Activated naive CD8-positive, alpha-beta T cell treated with anti-CD3 and anti-CD28 coated beads, Interleukin-2, amount 10 ng/mL, durations not matched to agents 7 days and 5 days (primary cell): ENCODE data around the gene VOPP1. TPM values are rescaled to one million over a fixed set of nuclear protein-coding genes. Genes with fewer than 3 reads are reported as not detected.

Experiments
- ATAC-seq: fragments of 150-1000 bp; cut with Tn5 transposase; one replicate; pipeline ENCODE4 v1.10.0; 2021; ENCODE audit warnings: low read depth, moderate library complexity
- POLR2A ChIA-PET: fragments of 350-600 bp; sonication (Branson Sonifier 250); formaldehyde crosslinking; loops from one replicate; lab custom pipeline; 2021; ENCODE audit warnings: antibody characterized with exemption; lab: Charles Lee
- DNase-seq: peaks from one replicate; pipeline ENCODE4 v3.0.0; 2021
- H3K27ac Mint-ChIP-seq: one replicate; pipeline ENCODE4 v1.8.0; 2022; ENCODE audit warnings: mild to moderate bottlenecking, mixed read lengths
- H3K27me3 Mint-ChIP-seq: one replicate; pipeline ENCODE4 v1.8.0; 2022; ENCODE audit warnings: mild to moderate bottlenecking, moderate library complexity, mixed read lengths
- H3K36me3 Mint-ChIP-seq: one replicate; pipeline ENCODE4 v1.8.0; 2021; ENCODE audit warnings: mild to moderate bottlenecking, mixed read lengths
- H3K4me1 Mint-ChIP-seq: one replicate; pipeline ENCODE4 v1.8.0; 2021; ENCODE audit warnings: mixed read lengths
- H3K4me3 Mint-ChIP-seq: one replicate; pipeline ENCODE4 v1.8.0; 2022; ENCODE audit warnings: mild to moderate bottlenecking, moderate library complexity, mixed read lengths
- H3K9me3 Mint-ChIP-seq: one replicate; pipeline ENCODE4 v1.8.0; 2021; ENCODE audit warnings: mixed read lengths
- total RNA-seq, 2 experiments: library from RNA; stranded (reverse); gene quantifications; one replicate each; pipeline ENCODE4 v1.2.3, GENCODE V29; 2021

Gene VOPP1
- total RNA-seq, 2 experiments from 2014 or later, result 50.0 to 50.1 TPM

DNA sequence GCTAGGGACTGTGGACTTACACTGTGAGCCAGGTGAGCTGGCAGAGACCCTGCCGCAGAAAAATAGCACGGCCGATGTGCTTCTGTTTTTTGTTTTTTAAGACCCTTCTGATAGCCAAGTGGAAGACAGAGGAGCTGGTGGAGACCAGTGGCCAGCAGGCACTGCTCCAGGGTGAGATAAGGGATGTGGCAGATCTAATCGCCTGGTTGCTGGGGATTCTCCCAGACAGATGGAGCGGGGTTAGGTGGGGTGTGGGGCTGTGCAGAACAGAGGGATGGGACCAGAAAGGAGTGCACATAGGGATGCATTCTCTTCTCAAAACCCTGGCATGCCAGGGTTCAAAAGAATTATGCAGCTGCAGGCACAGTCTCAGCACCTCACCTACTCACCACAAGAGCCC, 82.2 kb downstream of the VOPP1 start:
- no peaks in the 10 kb centered on the region for H3K9me3 Mint-ChIP-seq
- H3K4me3 Mint-ChIP-seq, result no peak overlapping the region
- peaks cover 14% of the 10 kb centered on the region for H3K36me3 Mint-ChIP-seq
- H3K4me1 Mint-ChIP-seq, result peaks cover 21% of the 10 kb centered on the region
- POLR2A ChIA-PET, result no interaction called here
- H3K27me3 Mint-ChIP-seq, result no peaks in the 10 kb centered on the region
- H3K27ac Mint-ChIP-seq, result no peak overlapping the region
- DNase-seq (no peak), ATAC-seq (no peak)

DNA sequence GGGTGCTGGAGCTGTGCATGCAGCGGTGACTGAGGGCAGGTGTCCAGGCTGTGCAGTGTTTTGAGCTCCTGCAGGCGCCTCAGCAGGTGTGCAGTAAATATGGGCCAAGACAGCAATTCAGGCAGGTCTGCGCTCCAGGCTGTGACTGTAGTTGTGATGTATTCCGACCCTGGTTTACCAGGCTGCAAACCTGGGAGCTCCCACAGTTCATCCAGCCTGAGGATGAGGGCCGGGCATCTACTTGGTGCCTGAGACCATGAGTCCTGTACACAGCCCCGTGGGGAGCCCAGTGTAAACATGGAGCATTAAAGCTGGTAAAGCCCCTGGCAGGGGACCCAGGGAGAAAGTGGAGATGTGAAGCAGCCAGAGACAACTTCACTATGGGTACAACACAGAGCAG, 82.8 kb downstream of the VOPP1 start:
- Mint-ChIP-seq H3K36me3 (peaks cover 14% of the 10 kb centered on the region), H3K4me3 (no peak overlapping the region), H3K27ac (no peak overlapping the region), H3K27me3 (no peaks in the 10 kb centered on the region), H3K9me3 (no peaks in the 10 kb centered on the region), H3K4me1 (peaks cover 21% of the 10 kb centered on the region)
- no peak for ATAC-seq
- POLR2A ChIA-PET, result no interaction called here
- DNase-seq, result no peak

- no peak for DNase-seq
- Mint-ChIP-seq H3K27me3 (no peaks in the 10 kb centered on the region), H3K27ac (peak overlapping the region; percentile 19), H3K36me3 (peaks cover 14% of the 10 kb centered on the region), H3K9me3 (no peaks in the 10 kb centered on the region), H3K4me1 (peaks cover 23% of the 10 kb centered on the region), H3K4me3 (no peak overlapping the region)
- POLR2A ChIA-PET, result interaction anchor here (0.9 kb wide), 1 partner anchor 123 kb away, joined by 4 read pairs; no protein-coding TSS in a partner anchor
- no peak for ATAC-seq
Measured at GRCh38 chr7:55488804-55489340, 83.4 kb downstream of the VOPP1 start.

DNA sequence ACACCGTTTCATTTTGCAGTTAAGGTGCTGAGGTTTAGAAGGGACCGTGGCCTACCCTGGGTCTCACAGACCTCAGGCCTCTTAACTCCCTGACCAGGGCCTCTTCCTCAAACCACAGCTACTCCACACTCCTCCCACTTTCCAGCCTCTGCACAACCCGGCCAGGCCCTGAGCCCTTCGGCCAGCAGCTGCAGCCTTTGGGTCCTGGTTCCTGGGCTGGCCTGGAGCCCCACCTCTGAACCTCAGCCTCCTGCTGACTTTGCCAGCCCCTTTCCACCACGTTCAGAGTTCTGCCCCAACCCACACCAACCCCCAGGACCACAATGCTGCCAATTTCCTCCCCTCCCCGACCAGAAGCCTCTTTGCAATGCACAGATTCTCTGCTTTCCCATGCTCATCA, 84.1 kb downstream of the VOPP1 start:
- Mint-ChIP-seq H3K4me1 (peaks cover 21% of the 10 kb centered on the region), H3K9me3 (no peaks in the 10 kb centered on the region), H3K4me3 (no peak overlapping the region), H3K36me3 (peaks cover 16% of the 10 kb centered on the region), H3K27me3 (no peaks in the 10 kb centered on the region), H3K27ac (no peak overlapping the region)
- POLR2A ChIA-PET, result interaction anchor here (0.9 kb wide), 1 partner anchor 122 kb away, joined by 4 read pairs; no protein-coding TSS in a partner anchor
- DNase-seq (no peak), ATAC-seq (no peak)

DNA sequence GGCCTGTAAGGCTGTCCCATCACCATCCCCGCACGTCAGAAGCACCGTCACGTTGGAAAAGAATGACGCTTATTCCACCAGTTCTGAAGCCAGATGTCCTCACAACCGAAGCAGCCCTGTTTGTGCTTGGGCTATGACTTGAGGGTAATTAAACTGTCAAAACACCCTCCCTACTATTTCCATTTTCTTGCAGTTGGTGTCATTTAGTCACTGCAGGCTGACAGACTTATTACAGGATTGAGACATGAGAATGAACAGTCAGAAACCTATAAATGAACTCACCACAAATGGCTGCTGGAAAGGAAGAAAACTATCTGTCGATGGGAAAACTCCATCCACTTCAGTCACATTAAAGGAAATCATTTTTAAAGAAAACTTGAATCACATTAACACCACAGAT, 85.3 kb downstream of the VOPP1 start:
- DNase-seq (no peak), ATAC-seq (no peak)
- POLR2A ChIA-PET, result no interaction called here
- H3K9me3 Mint-ChIP-seq, result no peaks in the 10 kb centered on the region
- H3K4me3 Mint-ChIP-seq, result no peak overlapping the region
- no peak overlapping the region for H3K27ac Mint-ChIP-seq
- peaks cover 21% of the 10 kb centered on the region for H3K4me1 Mint-ChIP-seq
- peaks cover 13% of the 10 kb centered on the region for H3K36me3 Mint-ChIP-seq
- H3K27me3 Mint-ChIP-seq, result no peaks in the 10 kb centered on the region

DNA sequence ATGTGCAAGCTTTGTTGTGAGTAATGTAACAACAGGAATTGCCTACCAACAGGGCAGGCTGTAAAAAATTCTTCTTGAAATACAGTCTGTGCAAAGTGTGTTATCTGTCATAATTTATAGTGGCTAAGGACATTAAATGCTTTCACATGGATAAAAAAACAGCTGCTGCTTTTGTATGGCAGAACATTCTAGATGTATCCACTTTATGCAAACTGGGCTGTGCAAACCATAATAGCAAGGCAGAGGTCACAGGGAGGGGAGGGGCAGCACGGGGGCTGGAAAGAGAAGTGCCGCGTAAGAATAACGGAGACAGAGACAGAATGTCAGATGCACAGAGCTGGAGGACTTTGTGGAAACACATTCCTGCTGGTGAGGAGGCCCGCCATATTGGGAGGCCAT, 86.1 kb downstream of the VOPP1 start:
- no peak overlapping the region for H3K27ac Mint-ChIP-seq
- ATAC-seq (no peak), DNase-seq (no peak)
- peaks cover 13% of the 10 kb centered on the region for H3K36me3 Mint-ChIP-seq
- H3K4me3 Mint-ChIP-seq, result no peak overlapping the region
- H3K27me3 Mint-ChIP-seq, result no peaks in the 10 kb centered on the region
- POLR2A ChIA-PET, result no interaction called here
- no peaks in the 10 kb centered on the region for H3K9me3 Mint-ChIP-seq
- peaks cover 21% of the 10 kb centered on the region for H3K4me1 Mint-ChIP-seq

GRCh38 chr7:55485501-55486191, 86.7 kb downstream of the VOPP1 start:
- POLR2A ChIA-PET, result no interaction called here
- no peak overlapping the region for H3K27ac Mint-ChIP-seq
- H3K4me1 Mint-ChIP-seq, result peaks cover 23% of the 10 kb centered on the region
- H3K36me3 Mint-ChIP-seq, result peaks cover 13% of the 10 kb centered on the region
- ATAC-seq, result no peak
- no peaks in the 10 kb centered on the region for H3K9me3 Mint-ChIP-seq
- no peak for DNase-seq
- H3K4me3 Mint-ChIP-seq, result no peak overlapping the region
- no peaks in the 10 kb centered on the region for H3K27me3 Mint-ChIP-seq

- Mint-ChIP-seq H3K27ac (no peak overlapping the region), H3K9me3 (no peaks in the 10 kb centered on the region), H3K4me1 (peaks cover 23% of the 10 kb centered on the region), H3K36me3 (peaks cover 13% of the 10 kb centered on the region), H3K4me3 (no peak overlapping the region), H3K27me3 (no peaks in the 10 kb centered on the region)
- no peak for ATAC-seq
- POLR2A ChIA-PET, result no interaction called here
- DNase-seq, result no peak
Measured at GRCh38 chr7:55484834-55485233, 87.5 kb downstream of the VOPP1 start.

DNA sequence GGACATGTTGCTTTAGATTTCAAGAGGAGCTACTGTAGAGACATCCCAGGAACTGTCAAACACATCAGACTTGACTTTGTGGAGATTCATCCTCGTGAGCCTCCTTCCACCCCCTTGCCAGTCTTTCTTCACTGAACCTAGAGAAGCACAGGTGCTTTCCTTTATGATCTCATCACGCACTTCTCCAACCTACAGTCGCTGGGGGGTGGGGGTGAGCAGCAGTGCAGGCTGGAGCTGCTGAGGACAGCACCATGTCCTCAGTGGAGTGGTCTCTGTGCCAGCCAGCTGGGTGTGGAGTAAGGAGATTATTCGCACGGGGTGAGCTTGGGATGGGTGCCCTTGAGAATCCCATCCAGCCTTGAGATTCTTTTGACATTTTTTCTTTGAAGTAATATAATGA, 88.1 kb downstream of the VOPP1 start:
- Mint-ChIP-seq H3K27ac (no peak overlapping the region), H3K4me1 (peaks cover 21% of the 10 kb centered on the region), H3K4me3 (no peak overlapping the region), H3K36me3 (peaks cover 11% of the 10 kb centered on the region), H3K27me3 (no peaks in the 10 kb centered on the region), H3K9me3 (no peaks in the 10 kb centered on the region)
- DNase-seq, result no peak
- POLR2A ChIA-PET, result no interaction called here
- no peak for ATAC-seq

- peaks cover 6% of the 10 kb centered on the region for H3K36me3 Mint-ChIP-seq
- ATAC-seq, result no peak
- H3K27me3 Mint-ChIP-seq, result no peaks in the 10 kb centered on the region
- no peaks in the 10 kb centered on the region for H3K9me3 Mint-ChIP-seq
- POLR2A ChIA-PET, result no interaction called here
- H3K4me1 Mint-ChIP-seq, result peaks cover 9% of the 10 kb centered on the region
- no peak for DNase-seq
- no peak overlapping the region for H3K27ac Mint-ChIP-seq
- H3K4me3 Mint-ChIP-seq, result no peak overlapping the region
Measured at GRCh38 chr7:55483046-55483445, 89.3 kb downstream of the VOPP1 start.

DNA sequence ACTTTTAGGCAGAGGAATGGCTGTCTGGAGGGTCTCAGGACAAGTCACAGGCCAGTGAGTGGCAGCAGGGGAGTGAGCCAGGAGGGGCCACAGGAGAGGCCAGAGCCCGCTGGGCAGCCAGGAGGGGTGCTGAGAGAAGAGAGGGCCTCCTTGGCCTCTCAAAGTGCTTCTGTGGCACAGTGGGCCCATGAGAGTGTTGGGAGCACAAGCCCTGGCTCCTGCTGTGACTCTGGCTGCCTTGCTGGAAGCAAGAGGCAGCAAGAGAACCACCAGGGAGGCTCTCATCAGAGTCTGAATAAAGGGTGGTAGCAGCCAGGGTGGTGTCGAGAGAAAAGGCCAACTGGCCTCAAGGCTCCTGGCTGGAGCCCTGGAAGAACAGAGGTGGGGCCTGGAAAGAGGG, 91.1 kb downstream of the VOPP1 start:
- Mint-ChIP-seq H3K27me3 (no peaks in the 10 kb centered on the region), H3K9me3 (no peaks in the 10 kb centered on the region), H3K36me3 (peaks cover 8% of the 10 kb centered on the region), H3K4me1 (peaks cover 4% of the 10 kb centered on the region), H3K4me3 (no peak overlapping the region), H3K27ac (no peak overlapping the region)
- POLR2A ChIA-PET, result no interaction called here
- DNase-seq (no peak), ATAC-seq (no peak)

- H3K36me3 Mint-ChIP-seq, result peaks cover 9% of the 10 kb centered on the region
- ATAC-seq, result no peak
Measured at GRCh38 chr7:55478700-55479099, 93.6 kb downstream of the VOPP1 start.

DNA sequence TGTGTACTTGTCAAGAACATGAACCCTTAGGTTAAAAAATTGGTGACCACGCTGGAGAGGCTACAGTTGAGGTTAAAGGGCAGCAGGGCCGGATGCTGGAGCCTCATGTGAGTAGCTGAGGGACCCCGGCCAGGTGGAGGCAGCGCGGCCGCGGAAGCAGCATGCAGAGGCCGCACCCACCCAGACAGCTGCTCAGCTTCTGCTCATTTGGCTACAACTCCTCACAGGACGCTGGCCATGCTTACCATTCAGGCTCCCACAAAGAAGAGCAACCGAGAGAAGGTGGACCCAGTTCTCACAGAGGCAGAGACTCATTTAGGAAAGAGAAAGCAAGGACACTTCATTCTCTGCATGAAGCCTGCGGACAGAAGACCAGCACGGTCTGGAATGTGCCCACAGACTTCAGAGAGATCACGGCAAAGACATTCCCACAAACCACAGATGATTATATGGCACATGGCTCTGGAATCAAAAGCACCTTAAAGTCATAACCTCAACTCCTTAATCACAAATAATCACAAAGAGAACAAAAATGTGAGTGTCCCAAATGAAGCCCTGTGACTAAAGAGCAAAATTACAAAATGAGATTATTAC, 94.4 kb downstream of the VOPP1 start:
- Mint-ChIP-seq H3K4me3 (no peak overlapping the region), H3K36me3 (peaks cover 7% of the 10 kb centered on the region), H3K27ac (no peak overlapping the region), H3K9me3 (no peaks in the 10 kb centered on the region), H3K27me3 (no peaks in the 10 kb centered on the region), H3K4me1 (peaks cover 21% of the 10 kb centered on the region)
- no peak for ATAC-seq
- POLR2A ChIA-PET, result no interaction called here
- DNase-seq, result no peak

More at GRCh38 chr7:55478700-55479099, 93.6 kb downstream of the VOPP1 start:
- peaks cover 21% of the 10 kb centered on the region for H3K4me1 Mint-ChIP-seq
- DNase-seq, result no peak
- no peaks in the 10 kb centered on the region for H3K9me3 Mint-ChIP-seq
- POLR2A ChIA-PET, result no interaction called here
- H3K4me3 Mint-ChIP-seq, result no peak overlapping the region
- no peak overlapping the region for H3K27ac Mint-ChIP-seq
- H3K27me3 Mint-ChIP-seq, result no peaks in the 10 kb centered on the region
